HEK293 (cell line): Measurements from ENCODE around the gene MRTFA.

Experiments used
- CTCF ChIP-seq: fragments of 450-650 bp; formaldehyde crosslinking; IDR thresholded peaks from 2 replicates; pipeline ENCODE4 v1.5.1; 2016; ENCODE audit warnings: missing biosample characterization, missing genetic modification characterization
- ELK4 ChIP-seq: IDR thresholded peaks from 2 replicates; pipeline ENCODE4 v1.6.1; 2011; ENCODE audit warnings: mild to moderate bottlenecking, low read depth, low read length, borderline replicate concordance
- KLF16 ChIP-seq: fragments of 450-650 bp; formaldehyde crosslinking; IDR thresholded peaks from 2 replicates; pipeline ENCODE4 v1.5.1; 2017; ENCODE audit warnings: missing biosample characterization, missing genetic modification characterization
- KLF7 ChIP-seq: fragments of 450-650 bp; formaldehyde crosslinking; IDR thresholded peaks from 2 replicates; pipeline ENCODE4 v1.5.1; 2016; ENCODE audit warnings: missing biosample characterization, missing genetic modification characterization, borderline replicate concordance
- REST ChIP-seq: fragments of 450-650 bp; formaldehyde crosslinking; IDR thresholded peaks from 2 replicates; pipeline ENCODE4 v1.5.1; 2016; ENCODE audit warnings: missing biosample characterization, missing genetic modification characterization
- TSHZ1 ChIP-seq: fragments of 450-650 bp; formaldehyde crosslinking; IDR thresholded peaks from 2 replicates; pipeline ENCODE4 v1.5.1; 2016; ENCODE audit warnings: missing biosample characterization, missing genetic modification characterization, borderline replicate concordance
- YY1 ChIP-seq: fragments of 450-650 bp; formaldehyde crosslinking; IDR thresholded peaks from 2 replicates; pipeline ENCODE4 v1.5.1; 2018; ENCODE audit warnings: missing biosample characterization, missing genetic modification characterization
- ZBTB26 ChIP-seq: fragments of 450-650 bp; formaldehyde crosslinking; optimal IDR thresholded peaks from 2 replicates; pipeline ENCODE3; 2016; ENCODE audit warnings: missing biosample characterization, mild to moderate bottlenecking, missing genetic modification characterization
- ZBTB44 ChIP-seq: fragments of 450-650 bp; IDR thresholded peaks from 2 replicates; pipeline ENCODE4 v1.5.1; 2018; ENCODE audit warnings: missing biosample characterization, mild to moderate bottlenecking, missing genetic modification characterization
- ZBTB49 ChIP-seq: fragments of 450-650 bp; formaldehyde crosslinking; IDR thresholded peaks from 2 replicates; pipeline ENCODE4 v1.5.1; 2016; ENCODE audit warnings: missing biosample characterization, missing genetic modification characterization, low read depth
- ZNF660 ChIP-seq: fragments of 450-650 bp; IDR thresholded peaks from 2 replicates; pipeline ENCODE4 v1.5.1; 2018; ENCODE audit warnings: missing biosample characterization, mild to moderate bottlenecking, missing genetic modification characterization
- ZNF670 ChIP-seq: fragments of 450-650 bp; formaldehyde crosslinking; IDR thresholded peaks from 2 replicates; pipeline ENCODE4 v1.5.1; 2016; ENCODE audit warnings: missing biosample characterization, missing genetic modification characterization, low read depth
- ZNF692 ChIP-seq: fragments of 450-650 bp; formaldehyde crosslinking; IDR thresholded peaks from 2 replicates; pipeline ENCODE4 v1.5.1; 2016; ENCODE audit warnings: missing biosample characterization, missing genetic modification characterization

GRCh38 chr22:40620464-40621046, 16.0 kb downstream of the MRTFA start:
- TF ChIP-seq KLF7 (tag by site-specific recombination), result no peak
- no peak for TF ChIP-seq CTCF (tag by site-specific recombination)
- TF ChIP-seq ZNF670 (tag by site-specific recombination), result no peak
- TF ChIP-seq YY1 (tag by site-specific recombination), result no peak
- no peak for TF ChIP-seq ZNF692 (tag by site-specific recombination)
- no peak for TF ChIP-seq REST (tag by site-specific recombination)
- TF ChIP-seq ZBTB44 (tag by site-specific recombination), result no peak
- TF ChIP-seq TSHZ1, result no peak
- TF ChIP-seq ELK4, result no peak
- TF ChIP-seq KLF16 (tag by site-specific recombination), result no peak
- no peak for TF ChIP-seq ZBTB26
- no peak for TF ChIP-seq ZBTB49 (tag by site-specific recombination)
- no peak for TF ChIP-seq ZNF660 (tag by site-specific recombination)
